Thyroid gland (tissue), 4 donors: Measurements from ENCODE around the gene ERCC5.

ENCODE experiments used
- CTCF ChIP-seq, 6 experiments: fragments of 200-600 bp in 3 of 6; fragments of 450-650 bp in 3 of 6; sonication (generic) in 3 of 6; IDR thresholded peaks; one replicate each; pipeline ENCODE4 v1.5.1; 2016 to 2019; ENCODE audit warnings: antibody characterized with exemption in 6 of 6, mild to moderate bottlenecking in 2 of 6, inconsistent platforms in 1 of 6, moderate library complexity in 1 of 6
- POLR2A ChIP-seq, 2 donors: fragments of 450-650 bp; IDR thresholded peaks; one replicate each; pipeline ENCODE4 v1.6.1; 2017; ENCODE audit warnings: antibody characterized with exemption in 2 of 2, mild to moderate bottlenecking in 2 of 2, moderate library complexity in 1 of 2

GRCh38 chr13:102873653-102874052 lies 27.8 kb downstream of the ERCC5 start:
- TF ChIP-seq CTCF (IDR thresholded peaks at IDR 0.05) (no peak), POLR2A (IDR thresholded peaks at IDR 0.05) (no peak)
